Motor neuron (in vitro differentiated cells): ENCODE measurements around the gene NOP9. TPM values are rescaled to one million over a fixed set of nuclear protein-coding genes. Genes with fewer than 3 reads are reported as not detected.
"Not testable (repeated sequence)": the region's sequence is repeated elsewhere in the genome, so short reads cannot be mapped to it uniquely, and the experiment has no call there.

Experiments
- ATAC-seq, 8 experiments: fragments of 200-7000 bp; cut with Tn5 transposase; replicated peaks in 6 of 8; 2 replicates each; pipeline ENCODE4 v1.8.0; 2021; ENCODE audit warnings: mild to moderate bottlenecking in 8 of 8, moderate library complexity in 8 of 8
- H3K27ac ChIP-seq, 2 donors: fragments of 250-450 bp; sonication (Bioruptor Pico); 2 replicates each; pipeline ENCODE4 v1.9.0; 2021; ENCODE audit warnings: antibody characterized with exemption in 2 of 2, mild to moderate bottlenecking in 2 of 2, moderate library complexity in 1 of 2
- H3K4me1 ChIP-seq, 2 donors: fragments of 250-450 bp; sonication (Bioruptor Pico); replicated peaks in 1 of 2; 2 replicates each; pipeline ENCODE4 v1.6.1; 2021; ENCODE audit warnings: antibody characterized with exemption in 2 of 2, mild to moderate bottlenecking in 2 of 2, moderate library complexity in 1 of 2
- H3K4me3 ChIP-seq, 5 donors: fragments of 250-450 bp; sonication (Bioruptor Pico); 2 replicates each; pipeline ENCODE4 v1.9.0; 2021; ENCODE audit warnings: antibody characterized with exemption in 5 of 5, mild to moderate bottlenecking in 5 of 5, moderate library complexity in 4 of 5
- WGBS, 10 experiments: fragments of 450-650 bp; shearing (Covaris generic); methylation state at CpG; one replicate each; pipeline ENCODE4 v1.0.0; 2022; 5-methylcytosine and 5-hydroxymethylcytosine counted together
- in situ Hi-C, 9 experiments: fragments of 400-800 bp; cut with MboI; loops; one replicate each; pipeline ENCODE4 v1.15.0; 2021; ENCODE audit warnings: low sequenced_read_pairs in 9 of 9, low pct_unique_long_range_greater_than_20kb in 2 of 9; ENCODE audit not compliant: unreplicated experiment in 9 of 9
- total RNA-seq, 8 experiments: library from RNA; unstranded; fragments of 300-600 nt; gene quantifications; 2 replicates each; pipeline versions ENCODE4 v1.2.3 to v1.2.4, GENCODE V29; 2022

Gene NOP9
- total RNA-seq, 8 experiments from 2014 or later = 13.5 to 32.8 (median 16.6) TPM

DNA sequence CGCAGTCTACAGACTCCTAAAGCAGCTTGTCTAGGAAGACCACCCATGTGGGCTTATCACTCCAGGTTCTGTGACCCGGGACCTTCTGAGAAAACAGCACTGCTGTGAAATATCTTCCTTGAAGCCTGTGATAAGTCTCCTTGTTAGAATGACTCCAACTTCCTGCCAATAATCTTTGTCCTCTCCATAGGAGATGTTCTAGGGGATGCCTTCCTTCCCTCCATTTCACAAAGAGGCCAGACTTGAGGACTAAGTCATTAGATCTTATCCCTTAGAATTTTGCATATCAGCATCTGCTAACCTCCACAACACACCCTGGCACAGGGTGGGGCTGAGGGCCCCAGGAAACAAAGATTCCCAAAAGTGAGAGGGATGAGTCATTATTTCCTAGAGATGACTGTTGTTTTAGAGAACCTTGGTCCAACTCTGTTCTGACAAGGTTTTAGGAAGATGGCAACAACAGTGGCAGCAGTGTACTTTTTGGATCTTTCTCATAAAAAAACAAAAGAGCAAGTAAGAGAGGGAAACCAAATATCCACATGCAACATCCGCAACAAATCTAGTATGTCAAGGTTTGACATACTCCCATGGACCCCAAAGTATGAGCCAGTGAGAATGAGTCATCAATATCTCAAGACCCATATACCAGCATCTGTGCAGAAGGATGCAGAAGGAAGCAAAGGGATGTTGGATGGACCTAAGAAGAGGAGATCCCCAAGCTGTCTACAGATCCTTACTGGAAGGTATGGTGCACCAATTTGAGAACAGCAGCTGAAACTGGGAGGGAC lies 17.7 kb downstream of the NOP9 start:
- WGBS, 10 experiments = 70 to 100% (median 100%) methylated on average over 1 to 2 of the region's 3 CpGs; no CpG with 5 or more reads in 3 of the 10 experiments
- Histone ChIP-seq H3K4me3 (no peak overlapping the region), H3K27ac (no peak overlapping the region), H3K4me1 (peaks cover 0 to 3% of the 10 kb centered on the region in 2 donors)
- in situ Hi-C loops = no loop called here
- ATAC-seq = peak in 3 of 8 experiments; percentile 51 to 83 (median 61)

DNA sequence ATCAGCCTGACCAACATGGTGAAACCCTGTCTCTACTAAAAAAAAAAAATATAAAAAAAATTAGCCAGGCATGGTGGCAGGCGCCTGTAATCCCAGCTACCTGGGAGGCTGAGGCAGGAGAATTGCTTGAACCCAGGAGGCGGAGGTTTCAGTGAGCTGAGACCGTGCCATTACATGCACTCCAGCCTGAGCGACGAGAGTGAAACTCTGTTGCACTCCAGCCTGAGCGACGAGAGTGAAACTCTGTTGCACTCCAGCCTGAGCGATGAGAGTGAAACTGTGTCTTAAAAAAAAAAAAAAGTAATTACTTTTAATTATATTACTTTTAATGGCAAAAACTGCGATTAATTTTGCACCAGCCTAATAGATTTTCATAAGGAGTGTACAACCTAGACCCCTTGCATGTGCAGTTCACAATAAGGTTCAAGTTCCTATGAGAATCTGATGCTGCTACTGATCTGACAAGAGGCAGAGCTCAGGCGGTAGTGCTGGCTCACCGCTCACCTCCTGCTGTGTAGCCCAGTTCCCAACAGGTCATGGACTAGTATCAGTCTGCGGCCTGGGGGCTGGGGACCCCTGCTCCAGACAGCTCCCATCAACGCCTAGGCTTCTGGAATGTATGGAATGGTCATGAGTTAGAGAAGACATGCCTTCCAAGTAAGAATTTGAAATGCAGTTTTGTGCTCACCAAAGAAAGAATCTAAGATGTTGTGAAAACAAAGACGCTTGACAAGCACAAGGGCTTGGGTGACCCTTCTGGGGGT lies 21.7 kb downstream of the NOP9 start:
- peaks cover 0 to 3% of the 10 kb centered on the region in 2 donors for H3K4me1 ChIP-seq
- H3K4me3 ChIP-seq = no peak overlapping the region
- in situ Hi-C loops = no loop called here
- 60 to 100% (median 76%) methylated on average over 3 to 11 of the region's 14 CpGs; no CpG with 5 or more reads in 1 of the 10 experiments for WGBS, 10 experiments
- ATAC-seq = no peak
- H3K27ac ChIP-seq = no peak overlapping the region

DNA sequence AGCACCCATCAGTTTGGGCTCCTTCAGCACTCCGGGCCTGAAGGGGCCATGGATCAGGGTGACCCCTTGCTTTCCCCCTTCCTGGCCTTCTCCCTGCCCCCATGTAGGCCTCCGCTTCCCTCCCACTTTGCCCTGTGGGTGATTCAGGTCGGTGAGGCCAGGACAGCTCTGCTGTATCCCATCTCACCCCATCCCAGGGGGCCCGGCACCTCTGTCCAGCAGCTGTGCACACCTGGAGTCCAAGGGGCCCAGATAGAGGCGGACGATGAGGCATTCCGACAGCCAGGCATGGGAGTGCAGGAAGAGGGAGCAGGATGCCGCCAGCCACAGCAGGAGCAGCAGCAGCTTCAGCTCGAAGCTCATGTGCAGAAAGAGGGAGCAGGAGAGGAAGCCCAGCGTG lies 23.0 kb downstream of the NOP9 start:
- WGBS, 10 experiments = 10 to 76% (median 70%) methylated on average over 1 to 6 of the region's 10 CpGs; no CpG with 5 or more reads in 5 of the 10 experiments
- in situ Hi-C loops = no loop called here

DNA sequence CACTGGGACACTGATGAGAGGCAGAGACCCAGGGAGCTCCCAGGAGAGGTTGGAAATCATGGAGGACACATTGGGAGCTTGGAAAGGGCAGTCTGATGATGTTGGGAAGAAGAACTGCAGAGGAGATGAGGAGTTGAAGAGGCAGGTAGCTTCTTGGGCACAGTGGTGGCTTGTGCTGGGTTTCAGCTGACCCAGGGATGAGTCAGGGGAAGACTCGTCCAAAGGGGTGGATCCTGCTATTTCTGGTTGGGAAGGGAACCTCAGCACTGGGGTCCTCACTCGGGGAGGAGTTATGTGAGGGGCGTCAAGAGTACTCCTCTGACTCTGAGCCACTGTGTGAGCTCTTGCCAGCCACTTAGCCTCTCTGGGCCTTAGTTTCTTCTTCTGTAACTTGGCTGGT lies 23.7 kb downstream of the NOP9 start:
- in situ Hi-C loops = no loop called here

More for the DNA sequence above, 23.0 kb downstream of the NOP9 start:
- ATAC-seq = no peak
- H3K4me3 ChIP-seq = no peak overlapping the region
- H3K27ac ChIP-seq = no peak overlapping the region
- no peaks in the 10 kb centered on the region for H3K4me1 ChIP-seq

DNA sequence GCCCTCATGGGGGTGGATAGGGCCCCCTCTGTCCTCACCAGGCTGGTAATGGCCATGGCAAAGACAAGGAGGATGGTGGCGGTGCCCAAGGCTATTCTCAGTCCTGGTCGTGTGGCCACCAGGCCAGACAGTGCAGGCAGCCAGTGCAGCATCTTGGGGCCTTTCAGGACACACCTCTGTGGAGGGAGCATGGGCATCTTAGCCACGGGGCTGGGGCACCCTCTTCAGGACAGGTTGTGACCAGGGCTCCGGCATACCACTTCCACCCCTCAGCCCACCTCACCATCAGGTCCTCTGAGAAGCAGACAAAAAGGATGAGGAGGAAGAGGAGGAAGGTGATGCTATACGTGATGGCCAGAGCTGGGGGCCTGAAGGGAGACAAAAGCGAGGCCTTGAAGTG lies 24.4 kb downstream of the NOP9 start:
- WGBS, 10 experiments = 27 to 80% (median 51%) methylated on average over 1 to 3 of the region's 6 CpGs; no CpG with 5 or more reads in 7 of the 10 experiments
- ATAC-seq = no peak

More for the DNA sequence above, 23.7 kb downstream of the NOP9 start:
- Histone ChIP-seq H3K27ac (no peak overlapping the region), H3K4me1 (no peaks in the 10 kb centered on the region), H3K4me3 (no peak overlapping the region)
- 0 to 43% (median 10%) methylated on average over 1 to 2 of the region's 3 CpGs; no CpG with 5 or more reads in 6 of the 10 experiments for WGBS, 10 experiments
- no peak for ATAC-seq

DNA sequence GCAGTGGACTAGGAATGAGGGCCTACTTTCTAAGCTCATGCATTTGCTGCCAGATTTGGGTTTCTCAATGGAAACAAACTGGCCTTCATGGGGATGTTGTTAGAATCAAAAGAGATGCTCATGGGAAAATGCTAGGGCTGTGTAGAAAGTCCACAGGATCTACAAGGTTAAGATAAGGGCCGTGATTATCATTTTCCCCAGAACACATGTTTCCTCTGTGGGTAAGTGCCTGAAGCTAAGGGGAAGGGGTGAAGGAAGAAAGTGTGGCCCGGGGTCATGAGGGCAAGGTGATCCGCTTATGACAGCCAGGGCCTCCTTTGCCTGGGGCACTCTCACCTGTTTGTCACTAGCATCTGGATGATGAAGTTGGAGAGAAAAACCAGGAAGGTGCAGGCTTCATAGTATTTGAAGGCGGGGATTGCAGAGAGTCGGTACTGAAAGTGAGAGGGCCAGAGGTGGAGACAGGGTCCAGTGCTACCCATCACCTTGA lies 25.4 kb downstream of the NOP9 start:
- WGBS, 10 experiments = 14 to 100% (median 76%) methylated on average over 1 to 3 of the region's 5 CpGs; no CpG with 5 or more reads in 4 of the 10 experiments
- no peak for ATAC-seq
- H3K27ac ChIP-seq = no peak overlapping the region

More for the DNA sequence above, 24.4 kb downstream of the NOP9 start:
- H3K27ac ChIP-seq = no peak overlapping the region
- H3K4me1 ChIP-seq = no peaks in the 10 kb centered on the region
- in situ Hi-C loops = no loop called here
- no peak overlapping the region for H3K4me3 ChIP-seq

DNA sequence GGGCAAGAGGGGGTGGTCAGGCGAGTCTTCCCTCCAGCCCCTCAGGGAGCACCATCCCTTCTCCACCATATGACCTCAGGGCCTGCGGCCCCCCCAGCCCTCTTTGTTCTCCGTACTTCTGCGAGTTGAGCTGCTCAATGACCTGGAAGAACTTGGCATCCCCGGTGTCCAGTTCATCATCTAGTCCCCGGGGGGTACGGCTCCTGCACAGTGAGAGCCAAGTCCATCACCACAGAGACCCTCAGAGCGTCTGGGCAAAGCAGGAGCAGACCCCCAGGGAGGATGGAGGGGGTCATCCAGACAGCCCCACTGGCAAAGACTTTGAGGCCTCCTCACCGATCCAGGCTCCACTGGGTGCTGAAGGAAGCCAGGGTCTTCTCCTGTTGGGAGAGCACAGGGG lies 26.3 kb downstream of the NOP9 start:
- no peak for ATAC-seq
- in situ Hi-C loops = loop anchor here in 5 of 9 experiments (5.0 to 25.0 kb wide), 2 partner anchors 106 to 111 kb away; partner anchors contain the start of genes CBLN3 (in 4 of the 5), KHNYN (in 4 of the 5) and SDR39U1 (in 4 of the 5)
- Histone ChIP-seq H3K4me1 (no peaks in the 10 kb centered on the region), H3K4me3 (no peak overlapping the region), H3K27ac (no peak overlapping the region)
- 17 to 100% (median 55%) methylated on average over 1 to 2 of the region's 9 CpGs; no CpG with 5 or more reads in 6 of the 10 experiments for WGBS, 10 experiments

More for the DNA sequence above, 25.4 kb downstream of the NOP9 start:
- Histone ChIP-seq H3K4me1 (no peaks in the 10 kb centered on the region), H3K4me3 (no peak overlapping the region)
- in situ Hi-C loops = loop anchor here in 5 of 9 experiments (5.0 to 25.0 kb wide), 2 partner anchors 107 to 112 kb away; partner anchors contain the start of genes CBLN3 (in 4 of the 5), KHNYN (in 4 of the 5) and SDR39U1 (in 4 of the 5)

DNA sequence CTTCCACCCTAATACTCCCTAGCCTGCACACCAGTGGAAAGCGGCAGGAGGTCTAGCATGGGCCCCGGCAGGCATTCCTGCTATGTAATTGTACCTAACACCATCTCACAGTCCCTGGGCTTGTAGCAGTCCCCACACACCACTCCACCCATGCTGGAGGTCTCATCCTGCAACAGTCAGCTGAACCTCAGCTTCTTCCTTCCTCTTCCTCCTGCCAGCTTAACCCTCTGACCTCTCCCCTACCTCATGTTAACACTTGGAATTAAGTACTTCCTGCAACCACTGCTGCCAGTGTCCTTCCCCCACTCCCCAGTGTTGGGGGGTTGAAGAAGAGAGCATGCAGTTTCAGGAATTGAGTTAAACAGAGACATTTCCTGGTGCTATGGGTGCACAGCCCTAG lies 27.7 kb downstream of the NOP9 start:
- Histone ChIP-seq H3K4me1 (no peaks in the 10 kb centered on the region), H3K4me3 (no peak overlapping the region), H3K27ac (no peak overlapping the region)
- no peak for ATAC-seq
- WGBS, 10 experiments = 29 to 87% (median 83%) methylated on average over 2 of the region's 2 CpGs; no CpG with 5 or more reads in 6 of the 10 experiments
- in situ Hi-C loops = loop anchor here in 5 of 9 experiments (5.0 to 25.0 kb wide), 2 partner anchors 105 to 110 kb away; partner anchors contain the start of genes CBLN3 (in 4 of the 5), KHNYN (in 4 of the 5) and SDR39U1 (in 4 of the 5)

DNA sequence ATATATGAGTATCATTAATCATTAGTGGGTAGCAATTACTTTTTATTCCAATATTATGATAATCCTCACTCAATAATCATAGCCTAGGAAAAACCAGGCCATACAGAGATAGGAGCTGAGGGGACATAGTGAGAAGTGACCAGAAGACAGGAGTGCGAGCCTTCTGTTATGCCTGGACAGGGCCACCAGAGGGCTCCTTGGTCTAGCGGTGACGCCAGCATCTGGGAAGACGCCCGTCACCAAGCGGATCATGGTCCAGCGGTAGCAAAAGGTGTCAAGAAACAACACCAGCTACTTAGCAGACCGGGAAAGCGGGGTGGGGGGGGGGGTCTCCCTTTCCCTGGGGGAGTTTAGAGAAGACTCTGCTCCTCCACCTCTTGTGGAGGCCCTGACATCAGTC lies 28.3 kb downstream of the NOP9 start:
- in situ Hi-C loops = loop anchor here in 5 of 9 experiments (5.0 to 25.0 kb wide), 2 partner anchors 104 to 109 kb away; partner anchors contain the start of genes CBLN3 (in 4 of the 5), KHNYN (in 4 of the 5) and SDR39U1 (in 4 of the 5)
- not testable (repeated sequence) for H3K27ac ChIP-seq, H3K4me1 ChIP-seq, H3K4me3 ChIP-seq, ATAC-seq
- no CpG with 5 or more reads among the region's 9 CpGs for WGBS, 10 experiments

DNA sequence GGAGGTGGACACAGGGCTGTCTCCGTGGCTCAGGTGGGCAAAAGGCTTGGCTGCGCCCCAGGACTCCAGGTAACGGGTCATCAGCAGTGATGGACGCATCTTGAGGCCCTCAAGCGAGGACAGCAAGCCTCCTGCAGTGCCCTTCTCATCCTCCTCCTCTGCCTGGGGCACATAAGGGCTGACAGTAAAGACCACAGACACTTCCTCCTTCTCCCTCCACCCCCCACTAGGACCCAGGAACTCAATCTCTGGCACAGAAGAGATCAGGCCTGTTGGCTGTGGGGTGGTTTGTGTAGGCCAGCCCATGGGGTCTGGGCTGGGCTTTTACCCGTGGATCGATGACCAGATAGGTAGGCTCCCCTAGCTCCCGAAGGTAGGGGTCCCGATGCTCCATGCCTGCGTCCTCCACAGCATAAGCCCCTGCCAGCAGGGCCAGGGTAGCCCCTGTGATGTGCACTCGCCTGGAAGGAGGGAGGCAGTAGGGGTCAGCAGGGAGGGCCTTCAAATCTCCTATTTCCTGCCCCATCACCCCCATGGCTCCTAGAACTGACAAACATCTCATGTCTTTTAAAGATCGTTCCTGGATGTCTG lies 29.5 kb downstream of the NOP9 start:
- Histone ChIP-seq H3K4me1 (no peaks in the 10 kb centered on the region), H3K4me3 (no peak overlapping the region), H3K27ac (no peak overlapping the region)
- ATAC-seq = no peak
- 60 to 85% (median 60%) methylated on average over 1 to 5 of the region's 12 CpGs; no CpG with 5 or more reads in 5 of the 10 experiments for WGBS, 10 experiments
- in situ Hi-C loops = loop anchor here in 5 of 9 experiments (5.0 to 25.0 kb wide), 2 partner anchors 103 to 108 kb away; partner anchors contain the start of genes CBLN3 (in 4 of the 5), KHNYN (in 4 of the 5) and SDR39U1 (in 4 of the 5)

DNA sequence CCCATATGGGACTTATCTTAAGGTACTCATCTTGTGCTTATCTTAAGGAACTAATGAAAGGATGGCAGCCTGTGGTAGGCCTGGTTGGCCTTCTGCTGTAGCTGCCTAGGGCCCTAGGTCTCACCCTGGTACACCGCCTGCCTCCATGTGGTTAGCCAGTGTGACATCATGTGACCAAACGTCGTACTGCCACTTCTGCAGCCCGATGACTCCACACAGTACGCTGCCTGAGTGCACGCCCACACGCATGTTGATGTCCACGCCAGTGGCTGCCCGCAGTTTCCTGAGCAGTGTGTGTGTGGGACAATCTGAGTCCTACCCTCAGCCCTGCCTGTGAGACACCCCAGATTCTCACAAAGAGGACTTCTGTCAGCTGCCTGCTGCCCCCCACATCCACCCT lies 30.1 kb downstream of the NOP9 start:
- ATAC-seq = no peak
- peaks cover 0 to 3% of the 10 kb centered on the region in 2 donors for H3K4me1 ChIP-seq
- in situ Hi-C loops = loop anchor here (5.0 to 25.0 kb wide), 3 partner anchors 103 to 108 kb away; partner anchors contain the start of genes CBLN3 (in 4 of the 9), KHNYN (in 4 of the 9) and SDR39U1 (in 4 of the 9)

More for the DNA sequence above, 30.1 kb downstream of the NOP9 start:
- Histone ChIP-seq H3K27ac (no peak overlapping the region), H3K4me3 (no peak overlapping the region)
- WGBS, 10 experiments = 50 to 100% (median 75%) methylated on average over 1 to 4 of the region's 9 CpGs; no CpG with 5 or more reads in 7 of the 10 experiments
